ENCODE data around the gene WAC.
A peak's percentile ranks its signal among the peaks of the same experiment; 100 is the strongest.

WAC gene

GRCh38 chr10:28533186-28533564, 257 bp downstream of the WAC start:
- no peak for DNase-seq

GRCh38 chr10:28533571-28534304, 820 bp downstream of the WAC start:
- DNase-seq: peak; percentile 73

- DNase-seq: no peak
Measured at GRCh38 chr10:28535846-28536245, 2.9 kb downstream of the WAC start.

GRCh38 chr10:28538595-28538994, 5.7 kb downstream of the WAC start:
- DNase-seq: no peak

- no peak for DNase-seq
Measured at GRCh38 chr10:28540145-28540544, 7.2 kb downstream of the WAC start.

GRCh38 chr10:28541717-28542365, 8.9 kb downstream of the WAC start:
- no peak for DNase-seq

- no peak for DNase-seq
Measured at GRCh38 chr10:28542728-28543127, 9.8 kb downstream of the WAC start.

GRCh38 chr10:28544058-28544457, 11.1 kb downstream of the WAC start:
- no peak for DNase-seq

GRCh38 chr10:28545967-28546644, 13.2 kb downstream of the WAC start:
- no peak for DNase-seq

GRCh38 chr10:28548781-28549498, 16.0 kb downstream of the WAC start:
- DNase-seq: no peak

GRCh38 chr10:28551086-28551485, 18.2 kb downstream of the WAC start:
- no peak for DNase-seq

GRCh38 chr10:28552775-28553174, 19.9 kb downstream of the WAC start:
- no peak for DNase-seq

- no peak for DNase-seq
Measured at GRCh38 chr10:28554009-28554408, 21.1 kb downstream of the WAC start.

- no peak for DNase-seq
Measured at GRCh38 chr10:28554952-28555351, 22.0 kb downstream of the WAC start.

- no peak for DNase-seq
Measured at GRCh38 chr10:28555358-28555757, 22.4 kb downstream of the WAC start.

GRCh38 chr10:28556142-28556541, 23.2 kb downstream of the WAC start:
- DNase-seq: no peak

- no peak for DNase-seq
Measured at GRCh38 chr10:28558186-28558585, 25.3 kb downstream of the WAC start.

GRCh38 chr10:28558923-28559508, 26.1 kb downstream of the WAC start:
- DNase-seq: no peak

GRCh38 chr10:28559618-28560017, 26.7 kb downstream of the WAC start:
- no peak for DNase-seq

GRCh38 chr10:28560617-28561016, 27.7 kb downstream of the WAC start:
- DNase-seq: no peak

GRCh38 chr10:28561531-28561930, 28.6 kb downstream of the WAC start:
- DNase-seq: no peak

- no peak for DNase-seq
Measured at GRCh38 chr10:28564905-28565304, 32.0 kb downstream of the WAC start.

- DNase-seq: no peak
Measured at GRCh38 chr10:28566458-28567015, 33.6 kb downstream of the WAC start.

All from activated T-cell treated with anti-CD3 and anti-CD28 coated beads, Interleukin-2, amount 50 U/mL, for 1 hour (primary cell).